Measurements from ENCODE around the gene DHX32. TPM values are rescaled to one million over a fixed set of nuclear protein-coding genes. Genes with fewer than 3 reads are reported as not detected.
A peak's percentile ranks its signal among the peaks of the same experiment; 100 is the strongest.

DHX32 gene
- total RNA-seq, 1 donor from 2014 or later = 33.2 TPM

GRCh38 chr10:125871338-125871737, 9.8 kb downstream of the DHX32 start:
- no peak for TF ChIP-seq CTCF (conservative IDR thresholded peaks at IDR 0.05)
- no peak for DNase-seq (ENCODE audit: extremely low spot score, unreplicated experiment)
- no peaks in the 10 kb centered on the region for H3K9me3 Mint-ChIP-seq
- peaks cover 39% of the 10 kb centered on the region for H3K36me3 Mint-ChIP-seq
- no peaks in the 10 kb centered on the region for H3K27me3 Mint-ChIP-seq
- H3K27ac Mint-ChIP-seq = peak overlapping the region; percentile 25
- no peak overlapping the region for H3K4me3 Mint-ChIP-seq
- peaks cover 5% of the 10 kb centered on the region for H3K4me1 Mint-ChIP-seq (ENCODE audit: unreplicated experiment)

- no peak for DNase-seq (ENCODE audit: extremely low spot score, unreplicated experiment)
- Mint-ChIP-seq H3K27ac (no peak overlapping the region), H3K27me3 (no peaks in the 10 kb centered on the region), H3K4me1 (ENCODE audit: unreplicated experiment) (peaks cover 5% of the 10 kb centered on the region), H3K9me3 (no peaks in the 10 kb centered on the region), H3K4me3 (no peak overlapping the region), H3K36me3 (peaks cover 22% of the 10 kb centered on the region)
- peak; percentile 86 for TF ChIP-seq CTCF (conservative IDR thresholded peaks at IDR 0.05)
Measured at GRCh38 chr10:125868372-125868975, 12.6 kb downstream of the DHX32 start.

- no peaks in the 10 kb centered on the region for H3K27me3 Mint-ChIP-seq
Measured at GRCh38 chr10:125866421-125867029, 14.6 kb downstream of the DHX32 start.

GRCh38 chr10:125865120-125865519, 16.0 kb downstream of the DHX32 start:
- Mint-ChIP-seq H3K27ac (no peak overlapping the region), H3K4me1 (ENCODE audit: unreplicated experiment) (peaks cover 5% of the 10 kb centered on the region), H3K4me3 (no peak overlapping the region), H3K36me3 (peaks cover 16% of the 10 kb centered on the region), H3K27me3 (no peaks in the 10 kb centered on the region), H3K9me3 (no peaks in the 10 kb centered on the region)
- no peak for DNase-seq (ENCODE audit: extremely low spot score, unreplicated experiment)
- no peak for TF ChIP-seq CTCF (conservative IDR thresholded peaks at IDR 0.05)

More at GRCh38 chr10:125866421-125867029, 14.6 kb downstream of the DHX32 start:
- Mint-ChIP-seq H3K4me1 (ENCODE audit: unreplicated experiment) (peaks cover 5% of the 10 kb centered on the region), H3K36me3 (peaks cover 16% of the 10 kb centered on the region), H3K9me3 (no peaks in the 10 kb centered on the region), H3K27ac (peak overlapping the region; percentile 16), H3K4me3 (no peak overlapping the region)
- DNase-seq (ENCODE audit: extremely low spot score, unreplicated experiment) = no peak
- TF ChIP-seq CTCF (conservative IDR thresholded peaks at IDR 0.05) = no peak

- Mint-ChIP-seq H3K36me3 (no peaks in the 10 kb centered on the region), H3K4me3 (no peak overlapping the region), H3K4me1 (ENCODE audit: unreplicated experiment) (no peaks in the 10 kb centered on the region), H3K27me3 (no peaks in the 10 kb centered on the region), H3K27ac (no peak overlapping the region), H3K9me3 (no peaks in the 10 kb centered on the region)
- no peak for TF ChIP-seq CTCF (conservative IDR thresholded peaks at IDR 0.05)
- no peak for DNase-seq (ENCODE audit: extremely low spot score, unreplicated experiment)
Measured at GRCh38 chr10:125859128-125859817, 21.8 kb downstream of the DHX32 start.
